Endothelial cell of umbilical vein (primary cell): ENCODE data around the gene ARNT2. TPM values are rescaled to one million over a fixed set of nuclear protein-coding genes. Genes with fewer than 3 reads are reported as not detected.

ENCODE experiments used
- BruUV-seq: library from RNA; stranded (reverse); fragments of 400-500 nt; replicated peaks from 2 replicates; lab custom pipeline; 2021; lab: Mats Ljungman, UMichigan
- CTCF ChIA-PET: fragments of 300-600, 350-600 bp; sonication (Branson Sonifier 250); formaldehyde crosslinking; loops from one replicate; lab custom pipeline; 2021; ENCODE audit warnings: antibody characterized with exemption, inconsistent platforms; lab: Charles Lee
- POLR2A ChIA-PET: fragments of 300-600, 350-600 bp; sonication (Branson Sonifier 250); formaldehyde crosslinking; loops from one replicate; lab custom pipeline; 2021; ENCODE audit warnings: antibody characterized with exemption, inconsistent platforms; lab: Charles Lee
- DNase-seq: peaks from one replicate; pipeline ENCODE4 v3.0.0-alpha.2; 2011; ENCODE audit warnings: low read depth, low spot score
- FAIRE-seq: peaks from 2 replicates; lab custom pipeline; 2011; peaks lifted over from hg19 to GRCh38; lab: Jason Lieb, UNC
- H2AFZ ChIP-seq: 2 replicates; pipeline ENCODE4 v1.6.0; 2012; ENCODE audit warnings: low read depth, low read length, control low read depth, inconsistent platforms
- H3K27ac ChIP-seq: 2 replicates; pipeline ENCODE4 v1.5.1; 2011; ENCODE audit warnings: low read depth, mild to moderate bottlenecking, control low read depth, low read length, moderate library complexity; ENCODE audit not compliant: insufficient read depth
- H3K27me3 ChIP-seq, 2 experiments: 2 replicates each; pipeline versions ENCODE4 v1.6.0 to v1.6.1; 2011; ENCODE audit warnings: low read length in 2 of 2, mixed read lengths in 1 of 2; ENCODE audit not compliant: control insufficient read depth in 2 of 2, insufficient read depth in 2 of 2
- H3K36me3 ChIP-seq, 2 experiments: 2 replicates in 1 of 2; 3 replicates in 1 of 2; pipeline ENCODE4 v1.5.1; 2011; ENCODE audit warnings: low read length in 2 of 2, mild to moderate bottlenecking in 1 of 2, moderate library complexity in 1 of 2; ENCODE audit not compliant: control insufficient read depth in 2 of 2, insufficient read depth in 2 of 2; ENCODE audit errors: extremely low read depth in 1 of 2
- H3K4me1 ChIP-seq: 3 replicates; pipeline ENCODE4 v1.5.1; 2011; ENCODE audit warnings: mild to moderate bottlenecking, low read length; ENCODE audit not compliant: control insufficient read depth, insufficient read depth; ENCODE audit errors: extremely low read depth
- H3K4me2 ChIP-seq: 2 replicates; pipeline ENCODE4 v1.6.1; 2011; ENCODE audit warnings: low read length, control low read depth, mixed read lengths; ENCODE audit not compliant: insufficient read depth
- H3K4me3 ChIP-seq, 3 experiments: fragments of 200-600 bp in 1 of 3; sonication (generic), shearing (Covaris generic) in 1 of 3; replicated peaks in 1 of 3; 2 replicates each; pipeline ENCODE4 v1.5.1; 2011 to 2016; ENCODE audit warnings: control low read depth in 3 of 3, low read length in 3 of 3, mild to moderate bottlenecking in 2 of 3, inconsistent platforms in 1 of 3, low read depth in 1 of 3, moderate library complexity in 1 of 3; ENCODE audit not compliant: insufficient read depth in 1 of 3
- H3K79me2 ChIP-seq: 2 replicates; pipeline ENCODE4 v1.6.0; 2012; ENCODE audit warnings: low read length, inconsistent platforms; ENCODE audit not compliant: control insufficient read depth, insufficient read depth
- H3K9ac ChIP-seq: replicated peaks from 2 replicates; pipeline ENCODE3; 2011; ENCODE audit warnings: low read length, control low read depth; ENCODE audit not compliant: insufficient read depth; ENCODE audit errors: extremely low read depth
- H3K9me1 ChIP-seq: replicated peaks from 3 replicates; pipeline ENCODE4 v1.6.0; 2011; ENCODE audit warnings: mild to moderate bottlenecking, low read length; ENCODE audit not compliant: control insufficient read depth, insufficient read depth; ENCODE audit errors: extremely low read depth
- H3K9me3 ChIP-seq: replicated peaks from 2 replicates; pipeline ENCODE4 v1.5.1; 2012; ENCODE audit warnings: low read length, inconsistent platforms; ENCODE audit not compliant: control insufficient read depth, insufficient read depth
- H4K20me1 ChIP-seq: replicated peaks from 2 replicates; pipeline ENCODE3; 2011; ENCODE audit warnings: mild to moderate bottlenecking, low read length; ENCODE audit not compliant: control insufficient read depth, insufficient read depth; ENCODE audit errors: extremely low read depth
- EZH2 ChIP-seq: IDR thresholded peaks from 2 replicates; pipeline ENCODE4 v1.6.1; 2012; ENCODE audit warnings: borderline replicate concordance, low read depth, mild to moderate bottlenecking, moderate library complexity, low read length, inconsistent platforms; ENCODE audit not compliant: severe bottlenecking
- FOS ChIP-seq: IDR thresholded peaks from 2 replicates; pipeline ENCODE4 v1.6.1; 2011; ENCODE audit warnings: mild to moderate bottlenecking, low read length, moderate library complexity, borderline replicate concordance; ENCODE audit not compliant: insufficient read depth
- JUN ChIP-seq: IDR thresholded peaks from 2 replicates; pipeline ENCODE4 v1.6.1; 2011; ENCODE audit warnings: borderline replicate concordance, low read depth; ENCODE audit not compliant: insufficient read length, insufficient read depth
- MYC ChIP-seq: IDR thresholded peaks from one replicate; pipeline ENCODE4 v1.6.1; 2011; ENCODE audit warnings: mild to moderate bottlenecking, low read depth, low read length
- POLR2A ChIP-seq: IDR thresholded peaks from 2 replicates; pipeline ENCODE4 v1.6.1; 2012; ENCODE audit warnings: low read depth, mild to moderate bottlenecking, control low read depth, low read length
- POLR2AphosphoS5 ChIP-seq: IDR thresholded peaks from 2 replicates; pipeline ENCODE4 v1.6.1; 2012; ENCODE audit warnings: low read depth, mild to moderate bottlenecking, control low read depth, low read length, moderate library complexity; ENCODE audit not compliant: insufficient read depth
- dilution Hi-C: fragments of 300-500 bp; cut with MboI; formaldehyde crosslinking; loops from one replicate; pipeline ENCODE4 v1.15.0; 2019; ENCODE audit warnings: low sequenced_read_pairs; ENCODE audit not compliant: extremely low pct_ligation_motif_present
- intact Hi-C: fragments of 100-400 bp; cut with micrococcal nuclease; formaldehyde crosslinking; loops from one replicate; pipeline ENCODE4 v1.10.0; 2022
- polyA plus RNA-seq, 4 experiments: library from polyadenylated mRNA; depleted of rRNA in 3 of 4; stranded (reverse) in 3 of 4; unstranded in 1 of 4; fragments of >200 nt; gene quantifications; 2 replicates each; pipeline versions ENCODE4 v1.2.1 to v1.2.3, GENCODE V29; 2011 to 2012; ENCODE audit warnings: missing spikeins in 1 of 4
- total RNA-seq: library from RNA; stranded (reverse); gene quantifications from 2 replicates; pipeline ENCODE4 v1.2.3, GENCODE V29; 2021
- TF ChIP-seq, protein P1 (sequence below), 2 donors: IDR thresholded peaks; 1 replicate in 1 of 2; 2 replicates in 1 of 2; pipeline ENCODE4 v1.5.1; 2011; ENCODE audit warnings: low read length in 2 of 2, mild to moderate bottlenecking in 2 of 2, moderate library complexity in 2 of 2, control low read depth in 1 of 2, inconsistent platforms in 1 of 2, low read depth in 1 of 2; ENCODE audit not compliant: insufficient read depth in 1 of 2; ENCODE audit errors: extremely low read depth in 1 of 2

The ARNT2 gene
- total and polyA plus RNA-seq, 2 donors (not counting 3 experiments of a cell fraction or from before 2014, with no cell fraction given): 0.03 to 0.20 TPM

DNA sequence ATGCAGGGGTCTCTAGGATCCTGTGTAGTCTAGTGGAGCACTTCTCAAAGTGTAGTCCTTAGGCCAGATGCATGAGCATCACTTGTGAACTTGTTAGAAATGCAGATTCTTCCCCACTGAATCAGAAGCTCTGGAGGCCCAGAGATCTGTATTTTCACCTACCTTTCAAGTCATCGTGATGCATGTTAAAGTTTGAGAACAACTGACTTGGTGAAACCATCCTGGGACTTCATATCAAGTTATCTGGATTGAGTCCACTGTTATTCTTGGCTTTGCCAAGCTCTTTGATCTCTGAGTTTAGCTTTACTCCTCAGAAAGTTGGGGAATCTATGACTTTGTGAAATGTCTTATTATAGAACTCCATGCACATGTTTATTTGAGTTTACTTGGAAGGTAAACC lies 78.5 kb downstream of the ARNT2 start:
- FAIRE-seq (no peak), DNase-seq (no peak)
- no peaks in the 10 kb centered on the region for H3K27me3 ChIP-seq
- intact Hi-C loops: no loop called here
- H3K36me3 ChIP-seq: no peaks in the 10 kb centered on the region
- H3K9ac ChIP-seq: no peak overlapping the region
- TF ChIP-seq, protein P1, sequence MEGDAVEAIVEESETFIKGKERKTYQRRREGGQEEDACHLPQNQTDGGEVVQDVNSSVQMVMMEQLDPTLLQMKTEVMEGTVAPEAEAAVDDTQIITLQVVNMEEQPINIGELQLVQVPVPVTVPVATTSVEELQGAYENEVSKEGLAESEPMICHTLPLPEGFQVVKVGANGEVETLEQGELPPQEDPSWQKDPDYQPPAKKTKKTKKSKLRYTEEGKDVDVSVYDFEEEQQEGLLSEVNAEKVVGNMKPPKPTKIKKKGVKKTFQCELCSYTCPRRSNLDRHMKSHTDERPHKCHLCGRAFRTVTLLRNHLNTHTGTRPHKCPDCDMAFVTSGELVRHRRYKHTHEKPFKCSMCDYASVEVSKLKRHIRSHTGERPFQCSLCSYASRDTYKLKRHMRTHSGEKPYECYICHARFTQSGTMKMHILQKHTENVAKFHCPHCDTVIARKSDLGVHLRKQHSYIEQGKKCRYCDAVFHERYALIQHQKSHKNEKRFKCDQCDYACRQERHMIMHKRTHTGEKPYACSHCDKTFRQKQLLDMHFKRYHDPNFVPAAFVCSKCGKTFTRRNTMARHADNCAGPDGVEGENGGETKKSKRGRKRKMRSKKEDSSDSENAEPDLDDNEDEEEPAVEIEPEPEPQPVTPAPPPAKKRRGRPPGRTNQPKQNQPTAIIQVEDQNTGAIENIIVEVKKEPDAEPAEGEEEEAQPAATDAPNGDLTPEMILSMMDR (IDR thresholded peaks at IDR 0.05; ENCODE audit: extremely low read depth in 1 of 2, insufficient read depth in 1 of 2, low read depth in 1 of 2, low read length in 2 of 2): no peak
- TF ChIP-seq EZH2: no peak
- H3K4me3 ChIP-seq: no peak overlapping the region
- POLR2A ChIA-PET: no interaction called here
- no peak overlapping the region for H2AFZ ChIP-seq
- dilution Hi-C loops: no loop called here
- H3K9me3 ChIP-seq: no peaks in the 10 kb centered on the region
- H3K27ac ChIP-seq: no peak overlapping the region
- H3K4me1 ChIP-seq: no peaks in the 10 kb centered on the region
- no TSS peak for BruUV-seq
- no peaks in the 10 kb centered on the region for H4K20me1 ChIP-seq
- no peak overlapping the region for H3K4me2 ChIP-seq
- H3K79me2 ChIP-seq: no peaks in the 10 kb centered on the region
- CTCF ChIA-PET: interaction anchor here (1.3 kb wide), 1 partner anchor 783 kb away, joined by 6 read pairs; no protein-coding TSS in a partner anchor
- H3K9me1 ChIP-seq: no peaks in the 10 kb centered on the region

DNA sequence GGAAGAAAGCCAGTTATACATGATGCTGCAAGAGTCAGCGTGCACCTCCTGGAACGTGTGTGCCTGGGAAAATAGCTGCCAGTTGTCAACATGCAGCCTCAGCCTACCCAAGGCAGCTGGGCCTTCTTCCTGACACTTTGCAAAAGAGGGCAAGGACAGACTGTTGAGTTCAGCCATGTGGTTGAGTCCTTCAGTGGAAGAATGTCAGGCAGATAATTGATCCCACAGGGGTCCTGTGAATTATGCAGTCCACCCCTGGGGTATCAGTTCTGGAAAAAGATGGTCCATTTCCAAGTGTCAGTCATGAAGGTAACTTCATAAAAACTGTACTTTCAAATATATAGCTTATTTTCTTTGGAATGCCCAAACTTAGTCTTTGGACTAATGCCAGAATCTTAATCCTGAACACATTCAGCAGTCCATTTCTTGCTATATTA lies 79.6 kb downstream of the ARNT2 start:
- Histone ChIP-seq H3K4me3 (no peak overlapping the region), H4K20me1 (no peaks in the 10 kb centered on the region), H2AFZ (no peak overlapping the region), H3K9ac (no peak overlapping the region), H3K9me1 (no peaks in the 10 kb centered on the region), H3K79me2 (no peaks in the 10 kb centered on the region), H3K27ac (no peak overlapping the region), H3K4me1 (no peaks in the 10 kb centered on the region), H3K36me3 (no peaks in the 10 kb centered on the region), H3K9me3 (no peaks in the 10 kb centered on the region), H3K27me3 (no peaks in the 10 kb centered on the region), H3K4me2 (no peak overlapping the region)
- DNase-seq (no peak), FAIRE-seq (no peak)
- intact Hi-C loops (no loop called here), dilution Hi-C loops (no loop called here)
- POLR2A ChIA-PET: interaction anchor here (0.6 kb wide), 1 partner anchor 12 kb away, joined by 4 read pairs; no protein-coding TSS in a partner anchor
- no peak for TF ChIP-seq EZH2
- TF ChIP-seq MYC: no peak
- TF ChIP-seq JUN: no peak
- no peak for TF ChIP-seq POLR2A
- TF ChIP-seq POLR2AphosphoS5: no peak
- TF ChIP-seq FOS: no peak
- TF ChIP-seq, protein P1 (IDR thresholded peaks at IDR 0.05; ENCODE audit: extremely low read depth in 1 of 2, insufficient read depth in 1 of 2, low read depth in 1 of 2, low read length in 2 of 2): no peak
- CTCF ChIA-PET: no interaction called here
- no TSS peak for BruUV-seq
